H9 (cell line): ENCODE data around the gene MXD4. TPM values are rescaled to one million over a fixed set of nuclear protein-coding genes. Genes with fewer than 3 reads are reported as not detected.

ENCODE experiments used
- DNase-seq: peaks from one replicate; pipeline ENCODE4 v3.0.0-alpha.2; 2017
- H2AFZ ChIP-seq: one replicate; pipeline ENCODE4 v1.6.1; 2013; ENCODE audit warnings: mild to moderate bottlenecking, low read length, control low read depth, moderate library complexity
- H2AK5ac ChIP-seq: 2 replicates; pipeline ENCODE4 v1.6.1; 2013; ENCODE audit warnings: low read length, control low read depth, mixed read lengths; ENCODE audit not compliant: insufficient read length
- H2BK120ac ChIP-seq: one replicate; pipeline ENCODE4 v1.6.1; 2013; ENCODE audit warnings: low read depth, mild to moderate bottlenecking, low read length, control low read depth, inconsistent platforms; ENCODE audit not compliant: poor library complexity, severe bottlenecking
- H2BK12ac ChIP-seq: 2 replicates; pipeline ENCODE4 v1.6.1; 2013; ENCODE audit warnings: low read length, control low read depth, mixed read lengths, low read depth; ENCODE audit not compliant: insufficient read length
- H2BK15ac ChIP-seq: 2 replicates; pipeline ENCODE4 v1.6.1; 2013; ENCODE audit warnings: low read depth, low read length, control low read depth
- H2BK20ac ChIP-seq: one replicate; pipeline ENCODE4 v1.6.1; 2013; ENCODE audit warnings: low read depth, mild to moderate bottlenecking, low read length, control low read depth, inconsistent platforms; ENCODE audit not compliant: poor library complexity, severe bottlenecking
- H2BK5ac ChIP-seq: 2 replicates; pipeline ENCODE4 v1.6.1; 2013; ENCODE audit warnings: low read length, control low read depth, mixed read lengths; ENCODE audit not compliant: insufficient read length
- H3K14ac ChIP-seq: 2 replicates; pipeline ENCODE4 v1.6.1; 2013; ENCODE audit warnings: low read length, control low read depth; ENCODE audit not compliant: insufficient read depth
- H3K18ac ChIP-seq: 2 replicates; pipeline ENCODE4 v1.6.1; 2013; ENCODE audit warnings: low read depth, mild to moderate bottlenecking, mixed read lengths, low read length, control low read depth; ENCODE audit not compliant: insufficient read length
- H3K23ac ChIP-seq: 2 replicates; pipeline ENCODE4 v1.6.1; 2013; ENCODE audit warnings: low read length, control low read depth, mixed read lengths, low read depth; ENCODE audit not compliant: insufficient read length
- H3K23me2 ChIP-seq: 2 replicates; pipeline ENCODE4 v1.6.1; 2013; ENCODE audit warnings: low read depth, mild to moderate bottlenecking, mixed read lengths, low read length, control low read depth; ENCODE audit not compliant: insufficient read length, poor library complexity, severe bottlenecking
- H3K27ac ChIP-seq: 2 replicates; pipeline ENCODE4 v1.5.1; 2013; ENCODE audit warnings: low read length, control low read depth, mixed read lengths, low read depth; ENCODE audit not compliant: insufficient read length
- H3K27me3 ChIP-seq: 2 replicates; pipeline ENCODE4 v1.6.1; 2013; ENCODE audit warnings: low read length, control low read depth, inconsistent platforms; ENCODE audit not compliant: insufficient read depth
- H3K4ac ChIP-seq: 2 replicates; pipeline ENCODE4 v1.6.1; 2013; ENCODE audit warnings: low read depth, mild to moderate bottlenecking, control low read depth, inconsistent platforms, low read length, moderate library complexity
- H3K4me1 ChIP-seq: 2 replicates; pipeline ENCODE4 v1.6.1; 2013; ENCODE audit warnings: low read length, control low read depth, inconsistent platforms; ENCODE audit not compliant: insufficient read depth
- H3K4me2 ChIP-seq: 2 replicates; pipeline ENCODE4 v1.6.1; 2013; ENCODE audit warnings: low read length, control low read depth, mixed read lengths; ENCODE audit not compliant: insufficient read length, insufficient read depth
- H3K56ac ChIP-seq: 2 replicates; pipeline ENCODE4 v1.6.1; 2013; ENCODE audit warnings: low read depth, mild to moderate bottlenecking, mixed read lengths, low read length, control low read depth; ENCODE audit not compliant: insufficient read length
- H3K79me1 ChIP-seq: 2 replicates; pipeline ENCODE4 v1.6.1; 2013; ENCODE audit warnings: low read depth, mild to moderate bottlenecking, moderate library complexity, low read length, control low read depth, inconsistent platforms; ENCODE audit not compliant: insufficient read depth, poor library complexity, severe bottlenecking
- H3K79me2 ChIP-seq: 2 replicates; pipeline ENCODE4 v1.6.1; 2013; ENCODE audit warnings: low read length, control low read depth, inconsistent platforms; ENCODE audit not compliant: insufficient read depth
- H3K9ac ChIP-seq: 2 replicates; pipeline ENCODE4 v1.6.1; 2013; ENCODE audit warnings: low read length, control low read depth, mixed read lengths; ENCODE audit not compliant: insufficient read length; ENCODE audit errors: extremely low read depth
- H3K9me3 ChIP-seq: one replicate; pipeline ENCODE4 v1.6.1; 2013; ENCODE audit warnings: low read depth, low read length, inconsistent platforms; ENCODE audit not compliant: control insufficient read depth
- H3T11ph ChIP-seq: one replicate; pipeline ENCODE4 v1.6.1; 2013; ENCODE audit warnings: mild to moderate bottlenecking, low read length, control low read depth, inconsistent platforms
- H4K20me1 ChIP-seq: one replicate; pipeline ENCODE4 v1.6.1; 2013; ENCODE audit not compliant: control insufficient read depth, insufficient read length, insufficient read depth
- H4K5ac ChIP-seq: 2 replicates; pipeline ENCODE4 v1.6.1; 2013; ENCODE audit warnings: low read depth, mild to moderate bottlenecking, mixed read lengths, low read length, control low read depth; ENCODE audit not compliant: insufficient read length
- H4K8ac ChIP-seq: replicated peaks from 2 replicates; pipeline ENCODE4 v1.6.1; 2013; ENCODE audit warnings: low read length, control low read depth, mixed read lengths, low read depth; ENCODE audit not compliant: insufficient read length
- H4K91ac ChIP-seq: 2 replicates; pipeline ENCODE4 v1.6.1; 2013; ENCODE audit warnings: low read depth, mild to moderate bottlenecking, moderate library complexity, mixed read lengths, low read length, control low read depth; ENCODE audit not compliant: insufficient read length
- H3K27ac Mint-ChIP-seq, 3 experiments: 2 replicates in 2 of 3; 3 replicates in 1 of 3; pipeline ENCODE4 v1.8.0; 2020 to 2021; ENCODE audit warnings: mixed read lengths in 3 of 3, mild to moderate bottlenecking in 1 of 3, moderate library complexity in 1 of 3
- H3K27me3 Mint-ChIP-seq: 2 replicates; pipeline ENCODE4 v1.8.0; 2021; ENCODE audit warnings: low read depth, mild to moderate bottlenecking, moderate library complexity, mixed read lengths
- H3K36me3 Mint-ChIP-seq, 3 experiments: 2 replicates in 2 of 3; 3 replicates in 1 of 3; pipeline ENCODE4 v1.8.0; 2020 to 2021; ENCODE audit warnings: low read depth in 3 of 3, mixed read lengths in 3 of 3; ENCODE audit not compliant: insufficient read depth in 1 of 3
- H3K4me1 Mint-ChIP-seq, 2 experiments: 2 replicates each; pipeline ENCODE4 v1.8.0; 2020; ENCODE audit warnings: mixed read lengths in 2 of 2
- H3K4me3 Mint-ChIP-seq, 2 experiments: 2 replicates in 1 of 2; 3 replicates in 1 of 2; pipeline ENCODE4 v1.8.0; 2020 to 2021; ENCODE audit warnings: mild to moderate bottlenecking in 2 of 2, mixed read lengths in 2 of 2, moderate library complexity in 1 of 2
- H3K9me3 Mint-ChIP-seq, 2 experiments: 2 replicates in 1 of 2; 3 replicates in 1 of 2; pipeline ENCODE4 v1.8.0; 2020; ENCODE audit warnings: mild to moderate bottlenecking in 2 of 2, mixed read lengths in 2 of 2, moderate library complexity in 1 of 2
- WGBS: extraction: QIAGEN DNeasy Blood & Tissue Kit; methylation state at CpG from one replicate; pipeline ENCODE4 v1.1.7; 2013; ENCODE audit warnings: missing lambda C conversion rate, low lambda C conversion rate, mixed read lengths; ENCODE audit not compliant: insufficient read length; ENCODE audit errors: extremely low coverage; 5-methylcytosine and 5-hydroxymethylcytosine counted together
- total RNA-seq: library from RNA; stranded (reverse); gene quantifications from 2 replicates; pipeline ENCODE4 v1.2.1, GENCODE V29; 2021
- TF ChIP-seq, protein P1 (sequence below): fragments of 200-600 bp; sonication (generic); conservative IDR thresholded peaks from 3 replicates; pipeline ENCODE4 v1.8.0; 2021; ENCODE audit warnings: antibody characterized with exemption, mild to moderate bottlenecking

The MXD4 gene
- total RNA-seq, 1 experiment from 2014 or later = 24.1 TPM

DNA sequence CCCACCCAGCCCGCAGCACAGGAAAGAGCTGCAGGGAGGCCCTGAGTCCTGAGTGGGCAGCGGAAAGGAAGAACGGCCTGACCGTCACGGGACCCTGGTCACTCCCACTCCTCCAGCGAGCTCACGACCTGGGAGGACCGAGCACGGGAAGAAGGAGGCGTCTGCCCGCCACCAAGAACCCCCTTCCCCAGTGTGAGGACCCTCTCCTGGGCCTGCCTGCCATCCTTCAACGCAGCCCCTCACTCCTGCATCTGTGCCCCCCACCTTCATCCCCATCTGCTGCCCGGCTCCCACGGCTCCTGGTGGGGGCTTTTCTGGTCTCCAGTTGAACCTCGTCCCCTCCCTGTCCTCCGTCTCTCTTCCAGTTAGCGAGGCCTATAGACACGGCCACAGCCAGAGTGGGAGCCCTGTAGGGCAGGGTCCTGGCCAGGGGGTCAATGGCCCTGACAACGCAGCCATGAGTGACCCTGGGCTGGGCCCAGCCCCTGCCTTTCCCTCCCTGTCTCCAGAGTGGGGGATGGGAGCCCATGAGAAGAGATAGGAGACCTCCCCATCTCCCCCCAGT, 41.3 kb upstream of the MXD4 start:
- Histone ChIP-seq H3T11ph (no peak overlapping the region), H3K23me2 (no peaks in the 10 kb centered on the region), H3K4ac (no peak overlapping the region), H2BK120ac (no peak overlapping the region), H3K27me3 (no peaks in the 10 kb centered on the region), H3K4me2 (no peak overlapping the region), H2BK12ac (no peak overlapping the region), H4K8ac (no peak overlapping the region), H3K23ac (no peak overlapping the region), H3K79me2 (no peaks in the 10 kb centered on the region), H4K20me1 (no peaks in the 10 kb centered on the region), H2AFZ (no peak overlapping the region), H4K91ac (no peak overlapping the region), H3K79me1 (no peaks in the 10 kb centered on the region), H3K56ac (no peak overlapping the region), H3K4me1 (no peaks in the 10 kb centered on the region), H2BK20ac (no peak overlapping the region), H2BK5ac (no peak overlapping the region), H3K9ac (no peak overlapping the region), H3K9me3 (peaks cover 6% of the 10 kb centered on the region), H3K14ac (no peak overlapping the region), H2BK15ac (no peak overlapping the region), H3K27ac (no peak overlapping the region), H4K5ac (no peak overlapping the region), H2AK5ac (no peak overlapping the region), H3K18ac (no peak overlapping the region)
- H3K9me3 Mint-ChIP-seq = peaks cover 17 to 19% of the 10 kb centered on the region in 2 experiments
- peaks cover 2% of the 10 kb centered on the region for H3K27me3 Mint-ChIP-seq
- no peak overlapping the region for H3K27ac Mint-ChIP-seq
- TF ChIP-seq, protein P1, sequence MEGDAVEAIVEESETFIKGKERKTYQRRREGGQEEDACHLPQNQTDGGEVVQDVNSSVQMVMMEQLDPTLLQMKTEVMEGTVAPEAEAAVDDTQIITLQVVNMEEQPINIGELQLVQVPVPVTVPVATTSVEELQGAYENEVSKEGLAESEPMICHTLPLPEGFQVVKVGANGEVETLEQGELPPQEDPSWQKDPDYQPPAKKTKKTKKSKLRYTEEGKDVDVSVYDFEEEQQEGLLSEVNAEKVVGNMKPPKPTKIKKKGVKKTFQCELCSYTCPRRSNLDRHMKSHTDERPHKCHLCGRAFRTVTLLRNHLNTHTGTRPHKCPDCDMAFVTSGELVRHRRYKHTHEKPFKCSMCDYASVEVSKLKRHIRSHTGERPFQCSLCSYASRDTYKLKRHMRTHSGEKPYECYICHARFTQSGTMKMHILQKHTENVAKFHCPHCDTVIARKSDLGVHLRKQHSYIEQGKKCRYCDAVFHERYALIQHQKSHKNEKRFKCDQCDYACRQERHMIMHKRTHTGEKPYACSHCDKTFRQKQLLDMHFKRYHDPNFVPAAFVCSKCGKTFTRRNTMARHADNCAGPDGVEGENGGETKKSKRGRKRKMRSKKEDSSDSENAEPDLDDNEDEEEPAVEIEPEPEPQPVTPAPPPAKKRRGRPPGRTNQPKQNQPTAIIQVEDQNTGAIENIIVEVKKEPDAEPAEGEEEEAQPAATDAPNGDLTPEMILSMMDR = no peak
- H3K4me1 Mint-ChIP-seq = peaks cover 0 to 5% of the 10 kb centered on the region in 2 experiments; a peak in 1 of 4 replicates
- peaks cover 6 to 12% (median 11%) of the 10 kb centered on the region in 3 experiments; a peak in 5 of 7 replicates for H3K36me3 Mint-ChIP-seq
- no peak overlapping the region for H3K4me3 Mint-ChIP-seq
- DNase-seq = no peak
- no CpG with 5 or more reads among the region's 19 CpGs for WGBS
